WTC11 (cell line): ENCODE results near the gene ARHGAP42. TPM values are rescaled to one million over a fixed set of nuclear protein-coding genes. Genes with fewer than 3 reads are reported as not detected.

Source experiments
- ATAC-seq: fragments of 200-7000 bp; cut with Tn5 transposase; 2 replicates; pipeline ENCODE4 v1.10.0; 2021; ENCODE audit warnings: mild to moderate bottlenecking, moderate library complexity
- CTCF ChIA-PET: fragments of 300-600 bp; sonication (Branson Sonifier 250); formaldehyde crosslinking; loops from one replicate; lab custom pipeline; 2021; ENCODE audit warnings: antibody characterized with exemption; lab: Charles Lee
- POLR2A ChIA-PET: fragments of 350-600 bp; sonication (Branson Sonifier 250); formaldehyde crosslinking; loops from one replicate; lab custom pipeline; 2021; ENCODE audit warnings: antibody characterized with exemption; lab: Charles Lee
- DNase-seq: peaks from one replicate; pipeline ENCODE4 v3.0.0; 2021; ENCODE audit warnings: low spot score
- H3K27ac Mint-ChIP-seq: 2 replicates; pipeline ENCODE4 v1.8.0; 2021; ENCODE audit warnings: mixed read lengths
- H3K27me3 Mint-ChIP-seq: 2 replicates; pipeline ENCODE4 v1.8.0; 2021; ENCODE audit warnings: low read depth, mild to moderate bottlenecking, moderate library complexity, mixed read lengths
- H3K36me3 Mint-ChIP-seq: 2 replicates; pipeline ENCODE4 v1.8.0; 2021; ENCODE audit warnings: mixed read lengths
- H3K4me1 Mint-ChIP-seq: 2 replicates; pipeline ENCODE4 v1.8.0; 2022; ENCODE audit warnings: mixed read lengths
- H3K4me3 Mint-ChIP-seq: 2 replicates; pipeline ENCODE4 v1.8.0; 2021; ENCODE audit warnings: mild to moderate bottlenecking, moderate library complexity, mixed read lengths
- H3K9me3 Mint-ChIP-seq: 2 replicates; pipeline ENCODE4 v1.8.0; 2021; ENCODE audit warnings: mixed read lengths
- ATF6 ChIP-seq: sonication (generic); formaldehyde crosslinking; IDR thresholded peaks from 2 replicates; pipeline ENCODE4 v1.8.1; 2023; ENCODE audit warnings: mild to moderate bottlenecking, missing genetic modification reagents
- CREB1 ChIP-seq: sonication (generic); formaldehyde crosslinking; IDR thresholded peaks from 2 replicates; pipeline ENCODE4 v1.8.0; 2023; ENCODE audit warnings: mild to moderate bottlenecking, missing genetic modification reagents
- E2F5 ChIP-seq: sonication (generic); formaldehyde crosslinking; IDR thresholded peaks from 2 replicates; pipeline ENCODE4 v1.8.1; 2022; ENCODE audit warnings: mild to moderate bottlenecking, moderate library complexity, missing genetic modification reagents
- ESRRA ChIP-seq: sonication (generic); formaldehyde crosslinking; IDR thresholded peaks from 2 replicates; pipeline ENCODE4 v1.8.1; 2022; ENCODE audit warnings: mild to moderate bottlenecking, missing genetic modification reagents, borderline replicate concordance
- ETV6 ChIP-seq: sonication (generic); formaldehyde crosslinking; IDR thresholded peaks from 2 replicates; pipeline ENCODE4 v1.8.1; 2022; ENCODE audit warnings: mild to moderate bottlenecking, missing genetic modification reagents
- GRHL2 ChIP-seq: fragments of 250-450 bp; sonication (Bioruptor Pico); IDR thresholded peaks from 2 replicates; pipeline ENCODE4 v1.8.0; 2022; ENCODE audit warnings: mild to moderate bottlenecking, moderate library complexity; ENCODE audit not compliant: insufficient replicate concordance, severe bottlenecking
- IRF2 ChIP-seq: sonication (generic); formaldehyde crosslinking; IDR thresholded peaks from 2 replicates; pipeline ENCODE4 v1.8.0; 2022; ENCODE audit warnings: low read depth, missing genetic modification reagents, borderline replicate concordance
- JAZF1 ChIP-seq: fragments of 250-450 bp; sonication (Bioruptor Pico); IDR thresholded peaks from 2 replicates; pipeline ENCODE4 v1.9.0; 2021; ENCODE audit warnings: moderate library complexity, mild to moderate bottlenecking, inconsistent platforms
- KAT7 ChIP-seq: sonication (generic); formaldehyde crosslinking; IDR thresholded peaks from 2 replicates; pipeline ENCODE4 v1.8.1; 2023; ENCODE audit warnings: missing genetic modification reagents, mild to moderate bottlenecking, borderline replicate concordance
- MXD4 ChIP-seq: fragments of 250-450 bp; sonication (Bioruptor Pico); IDR thresholded peaks from 2 replicates; pipeline ENCODE4 v1.8.0; 2021; ENCODE audit warnings: mild to moderate bottlenecking, moderate library complexity, borderline replicate concordance
- NFE2L1 ChIP-seq: sonication (generic); formaldehyde crosslinking; IDR thresholded peaks from 2 replicates; pipeline ENCODE4 v1.8.1; 2023; ENCODE audit warnings: missing genetic modification reagents
- OVOL2 ChIP-seq: fragments of 250-450 bp; sonication (Bioruptor Pico); IDR thresholded peaks from 2 replicates; pipeline ENCODE4 v1.9.0; 2021; ENCODE audit warnings: mild to moderate bottlenecking, borderline replicate concordance
- RORB ChIP-seq: fragments of 250-450 bp; sonication (Bioruptor Pico); IDR thresholded peaks from 2 replicates; pipeline ENCODE4 v1.9.0; 2021; ENCODE audit warnings: mild to moderate bottlenecking
- TP53 ChIP-seq: sonication (generic); formaldehyde crosslinking; IDR thresholded peaks from 2 replicates; pipeline ENCODE4 v1.8.1; 2023; ENCODE audit warnings: mild to moderate bottlenecking, missing genetic modification reagents
- ZBTB21 ChIP-seq: sonication (generic); formaldehyde crosslinking; IDR thresholded peaks from 2 replicates; pipeline ENCODE4 v1.8.1; 2023; ENCODE audit warnings: mild to moderate bottlenecking, missing genetic modification reagents, borderline replicate concordance
- ZBTB43 ChIP-seq: sonication (generic); formaldehyde crosslinking; IDR thresholded peaks from 2 replicates; pipeline ENCODE4 v1.8.1; 2023; ENCODE audit warnings: mild to moderate bottlenecking, missing genetic modification reagents
- ZNF121 ChIP-seq: sonication (generic); formaldehyde crosslinking; IDR thresholded peaks from 2 replicates; pipeline ENCODE4 v1.8.0; 2023; ENCODE audit warnings: missing genetic modification reagents
- ZNF219 ChIP-seq: sonication (generic); formaldehyde crosslinking; IDR thresholded peaks from 2 replicates; pipeline ENCODE4 v1.8.0; 2023; ENCODE audit warnings: missing genetic modification reagents, mild to moderate bottlenecking, borderline replicate concordance
- total RNA-seq: library from RNA; stranded (reverse); gene quantifications from 3 replicates; pipeline ENCODE4 v1.2.3, GENCODE V29; 2021

The ARHGAP42 gene
- total RNA-seq, 1 experiment from 2014 or later = 32.5 TPM

GRCh38 chr11:100691896-100692653 lies 5.0 kb downstream of the ARHGAP42 start (continued):
- no peak for TF ChIP-seq ZBTB43

- H3K27ac Mint-ChIP-seq = no peak overlapping the region
Measured at GRCh38 chr11:100695911-100696310, 8.8 kb downstream of the ARHGAP42 start.

GRCh38 chr11:100703139-100703538 lies 16.1 kb downstream of the ARHGAP42 start:
- no peak for TF ChIP-seq GRHL2 (CRISPR knock-in tag)
- no peak for TF ChIP-seq ZBTB43
- no peak for TF ChIP-seq ZNF219 (CRISPR knock-in tag)
- TF ChIP-seq ETV6 (CRISPR knock-in tag) = no peak
- TF ChIP-seq ESRRA = no peak
- TF ChIP-seq JAZF1 (CRISPR knock-in tag) = no peak
- no peak for TF ChIP-seq CREB1 (CRISPR knock-in tag)
- no peak for TF ChIP-seq ZBTB21
- no peak for TF ChIP-seq TP53
- no peak for TF ChIP-seq ATF6 (CRISPR knock-in tag)
- no peak for TF ChIP-seq MXD4 (CRISPR knock-in tag)
- no peak for TF ChIP-seq IRF2 (CRISPR knock-in tag)
- no peak for TF ChIP-seq RORB
- peaks cover 10% of the 10 kb centered on the region for H3K36me3 Mint-ChIP-seq
- peaks cover 22% of the 10 kb centered on the region for H3K4me1 Mint-ChIP-seq
- ChIA-PET POLR2A (no interaction called here), CTCF (no interaction called here)
- H3K4me3 Mint-ChIP-seq = no peak overlapping the region
- ATAC-seq = no peak
- H3K27me3 Mint-ChIP-seq = no peaks in the 10 kb centered on the region
- H3K9me3 Mint-ChIP-seq = no peaks in the 10 kb centered on the region
- no peak for DNase-seq
- no peak overlapping the region for H3K27ac Mint-ChIP-seq

More at GRCh38 chr11:100695911-100696310, 8.8 kb downstream of the ARHGAP42 start:
- H3K4me1 Mint-ChIP-seq = peaks cover 27% of the 10 kb centered on the region
- ATAC-seq = no peak
- CTCF ChIA-PET = interaction anchor here (0.7 to 1.2 kb wide), 3 partner anchors 8 to 159 kb away, joined by 3 to 5 read pairs (median 3); no protein-coding TSS in a partner anchor
- H3K4me3 Mint-ChIP-seq = no peak overlapping the region
- H3K27me3 Mint-ChIP-seq = no peaks in the 10 kb centered on the region
- peaks cover 2% of the 10 kb centered on the region for H3K9me3 Mint-ChIP-seq
- DNase-seq = no peak
- H3K36me3 Mint-ChIP-seq = peaks cover 18% of the 10 kb centered on the region
- TF ChIP-seq OVOL2 (CRISPR knock-in tag) (no peak), KAT7 (no peak), ETV6 (CRISPR knock-in tag) (no peak), NFE2L1 (CRISPR knock-in tag) (no peak), E2F5 (CRISPR knock-in tag) (no peak), ZNF121 (no peak)
- TF ChIP-seq, all 79 proteins: peak for 0
- POLR2A ChIA-PET = no interaction called here
